Naive B cell (primary cell): ENCODE results near the gene ZNF346. TPM values are rescaled to one million over a fixed set of nuclear protein-coding genes. Genes with fewer than 3 reads are reported as not detected.
A peak's percentile ranks its signal among the peaks of the same experiment; 100 is the strongest.

Experiments
- ATAC-seq, 2 donors: fragments of 150-1000 bp; cut with Tn5 transposase; 2 replicates each; pipeline ENCODE4 v1.10.0; 2021; ENCODE audit warnings: low read depth in 2 of 2, mild to moderate bottlenecking in 2 of 2, moderate library complexity in 2 of 2
- DNase-seq: peaks from one replicate; pipeline ENCODE4 v3.0.0; 2022
- H3K27ac Mint-ChIP-seq, 6 donors: one replicate each; pipeline ENCODE4 v1.8.0; 2020 to 2022; ENCODE audit warnings: mild to moderate bottlenecking in 6 of 6, mixed read lengths in 6 of 6, moderate library complexity in 5 of 6, inconsistent platforms in 2 of 6
- H3K27me3 Mint-ChIP-seq, 3 donors: one replicate each; pipeline ENCODE4 v1.8.0; 2021 to 2022; ENCODE audit warnings: mixed read lengths in 3 of 3, mild to moderate bottlenecking in 1 of 3
- H3K36me3 Mint-ChIP-seq, 2 donors: one replicate each; pipeline ENCODE4 v1.8.0; 2020 to 2022; ENCODE audit warnings: mixed read lengths in 2 of 2, inconsistent platforms in 1 of 2, mild to moderate bottlenecking in 1 of 2
- H3K4me1 Mint-ChIP-seq, 3 donors: one replicate each; pipeline ENCODE4 v1.8.0; 2020 to 2022; ENCODE audit warnings: mixed read lengths in 3 of 3, inconsistent platforms in 1 of 3, mild to moderate bottlenecking in 1 of 3, moderate library complexity in 1 of 3
- H3K4me3 Mint-ChIP-seq, 8 donors: one replicate each; pipeline ENCODE4 v1.8.0; 2020 to 2022; ENCODE audit warnings: mild to moderate bottlenecking in 8 of 8, mixed read lengths in 8 of 8, moderate library complexity in 8 of 8, inconsistent platforms in 2 of 8
- H3K9me3 Mint-ChIP-seq, 7 donors: one replicate each; pipeline ENCODE4 v1.8.0; 2020 to 2022; ENCODE audit warnings: mixed read lengths in 7 of 7, mild to moderate bottlenecking in 5 of 7, inconsistent platforms in 2 of 7, moderate library complexity in 1 of 7
- polyA plus RNA-seq, 6 donors: library from polyadenylated mRNA; unstranded; fragments of 300-500 nt; fragmentation: Illumina TruSeq; gene quantifications; one replicate each; pipeline ENCODE4 v1.2.3, GENCODE V29; 2021; ENCODE audit warnings: low read depth in 6 of 6

The ZNF346 gene
- polyA plus RNA-seq, 6 donors from 2014 or later: 12.3 to 23.2 (median 16.5) TPM

DNA sequence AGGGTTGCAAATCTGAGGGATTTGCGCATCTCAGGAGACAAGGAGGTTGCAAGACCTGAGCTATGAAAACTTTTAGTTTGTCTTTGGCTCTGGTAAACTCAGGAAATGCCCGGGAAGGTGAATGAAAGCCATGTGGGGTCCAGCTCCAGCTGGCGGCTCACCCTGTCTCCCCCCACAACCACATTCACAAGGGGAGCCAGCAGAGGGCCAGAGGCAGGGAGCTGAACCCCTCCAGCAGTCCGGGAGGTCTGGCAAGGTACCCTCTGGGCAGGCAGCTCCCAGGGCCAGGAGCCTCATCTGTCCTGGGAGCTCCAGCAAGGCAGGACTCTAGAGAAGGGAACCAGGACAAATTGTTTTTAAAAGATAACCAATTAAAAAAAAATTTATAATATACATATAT, 61.7 kb downstream of the ZNF346 start:
- Mint-ChIP-seq H3K4me3 (no peak overlapping the region), H3K4me1 (peaks cover 10 to 31% (median 21%) of the 10 kb centered on the region in 3 donors), H3K9me3 (no peaks in the 10 kb centered on the region), H3K27ac (no peak overlapping the region), H3K27me3 (peaks cover 7 to 8% (median 8%) of the 10 kb centered on the region in 3 donors), H3K36me3 (no peaks in the 10 kb centered on the region)
- ATAC-seq (no peak), DNase-seq (no peak)

GRCh38 chr5:177085985-177086653, 63.6 kb downstream of the ZNF346 start:
- Mint-ChIP-seq H3K9me3 (no peaks in the 10 kb centered on the region), H3K4me1 (peaks cover 10 to 31% (median 21%) of the 10 kb centered on the region in 3 donors), H3K36me3 (no peaks in the 10 kb centered on the region), H3K27me3 (peaks cover 7 to 8% (median 8%) of the 10 kb centered on the region in 3 donors), H3K4me3 (peak overlapping the region; percentile 69 to 91 (median 78)), H3K27ac (peak overlapping the region in 3 of 6 donors; percentile 46 to 90 (median 75))
- ATAC-seq (no peak), DNase-seq (peak; percentile 6)

- H3K27ac Mint-ChIP-seq: peak within 1 kb of the TSS in 3 of 6 donors; percentile 46 to 90 (median 75)
- peak; percentile 73 for DNase-seq
- peak; percentile 87 to 90 for ATAC-seq
- H3K4me1 Mint-ChIP-seq: peaks cover 10 to 31% (median 21%) of the 10 kb centered on the region in 3 donors
- no peaks in the 10 kb centered on the region for H3K36me3 Mint-ChIP-seq
- H3K9me3 Mint-ChIP-seq: no peaks in the 10 kb centered on the region
- H3K4me3 Mint-ChIP-seq: peak within 1 kb of the TSS; percentile 72 to 91 (median 78)
- H3K27me3 Mint-ChIP-seq: peaks cover 7 to 8% (median 8%) of the 10 kb centered on the region in 3 donors
These were observed 64.3 kb downstream of the ZNF346 start, which contains the start of gene FGFR4 for GRCh38 chr5:177086654-177087397. Gene FGFR4 (plus strand): TSS chr5:177086915. CDS start chr5:177089603, 2,688 bp downstream.

DNA sequence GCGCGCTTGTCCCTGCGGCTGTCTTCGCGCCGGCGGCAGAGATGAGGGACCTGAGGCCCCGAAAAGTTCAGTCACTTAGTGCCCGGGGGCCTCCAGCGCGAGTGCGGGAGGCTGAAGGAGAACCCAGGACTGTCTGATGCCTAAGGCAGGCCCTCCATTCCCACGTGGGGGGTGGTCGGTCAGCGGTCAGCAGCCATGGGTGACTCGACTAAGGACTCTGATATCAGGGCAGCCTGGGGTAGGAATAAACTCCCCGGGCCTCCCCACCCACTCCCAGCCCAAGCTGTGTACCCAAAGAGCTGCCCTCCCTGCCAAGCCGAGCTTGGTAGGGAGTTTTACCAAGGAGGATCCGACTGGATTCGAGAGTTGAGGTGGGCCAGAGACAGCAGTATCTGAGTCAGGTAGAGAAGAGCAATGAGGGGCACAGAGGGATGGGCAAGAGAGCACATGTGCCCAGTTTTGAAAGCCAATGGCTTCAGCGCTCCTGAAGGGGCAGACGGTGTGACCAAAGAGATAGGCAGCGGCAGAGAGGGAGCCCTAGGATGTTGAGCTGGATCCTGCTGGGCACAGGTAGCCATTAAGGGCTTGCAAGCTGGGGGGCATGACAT, 65.0 kb downstream of the ZNF346 start:
- Mint-ChIP-seq H3K27me3 (peaks cover 7 to 8% (median 8%) of the 10 kb centered on the region in 3 donors), H3K4me3 (peak overlapping the region in 6 of 8 donors; percentile 32 to 75 (median 46)), H3K36me3 (no peaks in the 10 kb centered on the region), H3K4me1 (peaks cover 10 to 31% (median 21%) of the 10 kb centered on the region in 3 donors), H3K9me3 (no peaks in the 10 kb centered on the region), H3K27ac (no peak overlapping the region)
- DNase-seq (no peak), ATAC-seq (no peak)

- DNase-seq (no peak), ATAC-seq (no peak)
- Mint-ChIP-seq H3K36me3 (no peaks in the 10 kb centered on the region), H3K27me3 (peaks cover under 1 to 8% (median 4%) of the 10 kb centered on the region in 3 donors), H3K27ac (no peak overlapping the region), H3K9me3 (no peaks in the 10 kb centered on the region), H3K4me3 (peak overlapping the region in 2 of 8 donors; percentile 21 to 71), H3K4me1 (peaks cover 10 to 24% (median 21%) of the 10 kb centered on the region in 3 donors)
These were observed 66.6 kb downstream of the ZNF346 start for GRCh38 chr5:177089127-177089526.

- Mint-ChIP-seq H3K36me3 (no peaks in the 10 kb centered on the region), H3K27ac (no peak overlapping the region), H3K9me3 (no peaks in the 10 kb centered on the region), H3K4me1 (peaks cover 10 to 21% (median 16%) of the 10 kb centered on the region in 3 donors), H3K4me3 (no peak overlapping the region), H3K27me3 (peaks cover 0 to 8% (median 4%) of the 10 kb centered on the region in 3 donors)
- DNase-seq: no peak
- no peak for ATAC-seq
These were observed 67.5 kb downstream of the ZNF346 start for GRCh38 chr5:177089825-177090641.

- Mint-ChIP-seq H3K4me1 (peaks cover 8 to 13% (median 10%) of the 10 kb centered on the region in 3 donors), H3K4me3 (no peak overlapping the region), H3K27me3 (peaks cover 0 to 8% (median 4%) of the 10 kb centered on the region in 3 donors), H3K36me3 (no peaks in the 10 kb centered on the region), H3K9me3 (no peaks in the 10 kb centered on the region), H3K27ac (no peak overlapping the region)
- no peak for ATAC-seq
- no peak for DNase-seq
These were observed 68.3 kb downstream of the ZNF346 start for GRCh38 chr5:177090813-177091212.

GRCh38 chr5:177091232-177091631, 68.7 kb downstream of the ZNF346 start:
- DNase-seq (no peak), ATAC-seq (no peak)
- no peak overlapping the region for H3K27ac Mint-ChIP-seq
- H3K4me3 Mint-ChIP-seq: no peak overlapping the region
- peaks cover 0 to 8% (median 4%) of the 10 kb centered on the region in 3 donors for H3K27me3 Mint-ChIP-seq
- no peaks in the 10 kb centered on the region for H3K9me3 Mint-ChIP-seq
- H3K4me1 Mint-ChIP-seq: peaks cover 4 to 9% (median 6%) of the 10 kb centered on the region in 3 donors
- H3K36me3 Mint-ChIP-seq: no peaks in the 10 kb centered on the region

- H3K27me3 Mint-ChIP-seq: peaks cover 0 to 6% (median 4%) of the 10 kb centered on the region in 3 donors
- peaks cover under 1 to 7% (median 6%) of the 10 kb centered on the region in 3 donors for H3K4me1 Mint-ChIP-seq
- no peaks in the 10 kb centered on the region for H3K9me3 Mint-ChIP-seq
- DNase-seq: no peak
- H3K4me3 Mint-ChIP-seq: no peak overlapping the region
- peak overlapping the region in 1 of 6 donors; percentile 63 for H3K27ac Mint-ChIP-seq
- ATAC-seq: no peak
- no peaks in the 10 kb centered on the region for H3K36me3 Mint-ChIP-seq
These were observed 69.9 kb downstream of the ZNF346 start for GRCh38 chr5:177092178-177093081.

- Mint-ChIP-seq H3K27ac (no peak overlapping the region), H3K9me3 (no peaks in the 10 kb centered on the region), H3K4me1 (peaks cover 0 to 5% (median 4%) of the 10 kb centered on the region in 3 donors), H3K4me3 (no peak overlapping the region), H3K27me3 (peaks cover 0 to 4% (median 0%) of the 10 kb centered on the region in 3 donors), H3K36me3 (no peaks in the 10 kb centered on the region)
- DNase-seq: no peak
- no peak for ATAC-seq
These were observed 70.7 kb downstream of the ZNF346 start for GRCh38 chr5:177093082-177093712.

- ATAC-seq (no peak), DNase-seq (no peak)
- H3K4me1 Mint-ChIP-seq: peaks cover 0 to 5% (median 4%) of the 10 kb centered on the region in 3 donors
- no peak overlapping the region for H3K27ac Mint-ChIP-seq
- H3K9me3 Mint-ChIP-seq: no peaks in the 10 kb centered on the region
- H3K36me3 Mint-ChIP-seq: no peaks in the 10 kb centered on the region
- peaks cover 0 to 2% (median 0%) of the 10 kb centered on the region in 3 donors for H3K27me3 Mint-ChIP-seq
- no peak overlapping the region for H3K4me3 Mint-ChIP-seq
These were observed 71.3 kb downstream of the ZNF346 start for GRCh38 chr5:177093803-177094202.
